Neural cell (in vitro differentiated cells): Measurements from ENCODE around the gene STAM2.

Source experiments
- EP300 ChIP-seq: fragments of 450-650 bp; conservative IDR thresholded peaks from 2 replicates; pipeline ENCODE4 v1.6.1; 2014; ENCODE audit warnings: antibody characterized with exemption, mild to moderate bottlenecking, moderate library complexity; ENCODE audit not compliant: poor library complexity, severe bottlenecking
- EZH2 ChIP-seq: fragments of 200-600, 300-800 bp; shearing (Covaris generic), sonication (generic); IDR thresholded peaks from 2 replicates; pipeline ENCODE4 v1.6.1; 2014; ENCODE audit warnings: antibody characterized with exemption, low read length, borderline replicate concordance, mild to moderate bottlenecking; ENCODE audit not compliant: insufficient read depth, poor library complexity, severe bottlenecking
- POLR2AphosphoS5 ChIP-seq: IDR thresholded peaks from 2 replicates; pipeline ENCODE4 v1.6.1; 2012
- RAD21 ChIP-seq: fragments of 450-650 bp; conservative IDR thresholded peaks from 2 replicates; pipeline ENCODE4 v1.6.1; 2014; ENCODE audit warnings: antibody characterized with exemption, mild to moderate bottlenecking, moderate library complexity
- TF ChIP-seq, protein P1 (sequence below): fragments of 450-650 bp; IDR thresholded peaks from 2 replicates; pipeline ENCODE4 v1.5.1; 2014; ENCODE audit warnings: antibody characterized with exemption, mild to moderate bottlenecking, moderate library complexity; ENCODE audit not compliant: poor library complexity, severe bottlenecking
- TF ChIP-seq, protein P2 (sequence below): IDR thresholded peaks from 2 replicates; pipeline ENCODE4 v1.6.1; 2012; ENCODE audit warnings: borderline replicate concordance

DNA sequence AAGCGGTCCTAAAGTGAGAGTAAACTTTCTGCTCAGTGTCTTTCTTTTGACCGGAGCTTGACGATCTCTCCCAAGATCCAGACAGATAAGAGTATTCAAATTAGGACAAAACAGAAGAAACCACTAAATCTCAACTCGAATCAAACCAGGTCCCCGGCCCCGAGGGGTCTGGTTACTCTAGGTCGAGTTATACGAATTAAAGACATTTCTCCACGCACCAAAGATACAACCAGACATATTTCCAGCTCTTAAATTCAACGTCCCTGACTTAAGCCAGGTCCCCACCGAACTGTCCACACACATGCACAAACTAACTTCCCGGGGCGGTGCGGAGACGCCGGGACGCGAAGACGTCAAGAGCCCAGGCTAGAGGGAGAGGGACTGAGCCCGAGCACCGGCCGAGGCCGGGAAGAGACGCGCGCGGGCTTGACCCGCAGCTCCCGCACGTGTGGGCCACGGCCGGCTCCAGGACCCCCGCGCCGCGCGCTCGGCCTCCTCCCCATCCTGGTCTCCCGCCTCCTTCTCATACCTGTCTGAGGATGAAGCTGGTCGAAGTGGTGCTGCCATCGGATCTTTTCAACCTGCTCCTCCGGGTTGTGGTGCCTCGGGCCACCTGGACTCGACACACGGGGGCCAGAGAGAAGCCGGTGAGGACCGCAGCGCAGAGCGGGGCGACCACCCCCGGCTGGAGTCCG, 77.6 kb downstream of the STAM2 start:
- TF ChIP-seq, protein P1, sequence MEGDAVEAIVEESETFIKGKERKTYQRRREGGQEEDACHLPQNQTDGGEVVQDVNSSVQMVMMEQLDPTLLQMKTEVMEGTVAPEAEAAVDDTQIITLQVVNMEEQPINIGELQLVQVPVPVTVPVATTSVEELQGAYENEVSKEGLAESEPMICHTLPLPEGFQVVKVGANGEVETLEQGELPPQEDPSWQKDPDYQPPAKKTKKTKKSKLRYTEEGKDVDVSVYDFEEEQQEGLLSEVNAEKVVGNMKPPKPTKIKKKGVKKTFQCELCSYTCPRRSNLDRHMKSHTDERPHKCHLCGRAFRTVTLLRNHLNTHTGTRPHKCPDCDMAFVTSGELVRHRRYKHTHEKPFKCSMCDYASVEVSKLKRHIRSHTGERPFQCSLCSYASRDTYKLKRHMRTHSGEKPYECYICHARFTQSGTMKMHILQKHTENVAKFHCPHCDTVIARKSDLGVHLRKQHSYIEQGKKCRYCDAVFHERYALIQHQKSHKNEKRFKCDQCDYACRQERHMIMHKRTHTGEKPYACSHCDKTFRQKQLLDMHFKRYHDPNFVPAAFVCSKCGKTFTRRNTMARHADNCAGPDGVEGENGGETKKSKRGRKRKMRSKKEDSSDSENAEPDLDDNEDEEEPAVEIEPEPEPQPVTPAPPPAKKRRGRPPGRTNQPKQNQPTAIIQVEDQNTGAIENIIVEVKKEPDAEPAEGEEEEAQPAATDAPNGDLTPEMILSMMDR, result no peak
- no peak for TF ChIP-seq EP300
- no peak for TF ChIP-seq EZH2
- no peak for TF ChIP-seq POLR2AphosphoS5
- TF ChIP-seq RAD21, result no peak
- TF ChIP-seq, protein P2, sequence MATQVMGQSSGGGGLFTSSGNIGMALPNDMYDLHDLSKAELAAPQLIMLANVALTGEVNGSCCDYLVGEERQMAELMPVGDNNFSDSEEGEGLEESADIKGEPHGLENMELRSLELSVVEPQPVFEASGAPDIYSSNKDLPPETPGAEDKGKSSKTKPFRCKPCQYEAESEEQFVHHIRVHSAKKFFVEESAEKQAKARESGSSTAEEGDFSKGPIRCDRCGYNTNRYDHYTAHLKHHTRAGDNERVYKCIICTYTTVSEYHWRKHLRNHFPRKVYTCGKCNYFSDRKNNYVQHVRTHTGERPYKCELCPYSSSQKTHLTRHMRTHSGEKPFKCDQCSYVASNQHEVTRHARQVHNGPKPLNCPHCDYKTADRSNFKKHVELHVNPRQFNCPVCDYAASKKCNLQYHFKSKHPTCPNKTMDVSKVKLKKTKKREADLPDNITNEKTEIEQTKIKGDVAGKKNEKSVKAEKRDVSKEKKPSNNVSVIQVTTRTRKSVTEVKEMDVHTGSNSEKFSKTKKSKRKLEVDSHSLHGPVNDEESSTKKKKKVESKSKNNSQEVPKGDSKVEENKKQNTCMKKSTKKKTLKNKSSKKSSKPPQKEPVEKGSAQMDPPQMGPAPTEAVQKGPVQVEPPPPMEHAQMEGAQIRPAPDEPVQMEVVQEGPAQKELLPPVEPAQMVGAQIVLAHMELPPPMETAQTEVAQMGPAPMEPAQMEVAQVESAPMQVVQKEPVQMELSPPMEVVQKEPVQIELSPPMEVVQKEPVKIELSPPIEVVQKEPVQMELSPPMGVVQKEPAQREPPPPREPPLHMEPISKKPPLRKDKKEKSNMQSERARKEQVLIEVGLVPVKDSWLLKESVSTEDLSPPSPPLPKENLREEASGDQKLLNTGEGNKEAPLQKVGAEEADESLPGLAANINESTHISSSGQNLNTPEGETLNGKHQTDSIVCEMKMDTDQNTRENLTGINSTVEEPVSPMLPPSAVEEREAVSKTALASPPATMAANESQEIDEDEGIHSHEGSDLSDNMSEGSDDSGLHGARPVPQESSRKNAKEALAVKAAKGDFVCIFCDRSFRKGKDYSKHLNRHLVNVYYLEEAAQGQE, result no peak
